AG09319 (cell line): Measurements from ENCODE around the gene HINT2.
A peak's percentile ranks its signal among the peaks of the same experiment; 100 is the strongest.

ENCODE experiments used
- DNase-seq: peaks from one replicate; pipeline ENCODE4 v3.0.0-alpha.2; 2010; ENCODE audit warnings: low read depth; ENCODE audit errors: extremely low read depth
- CTCF ChIP-seq: IDR thresholded peaks from 2 replicates; pipeline ENCODE4 v1.5.1; 2011; ENCODE audit warnings: low read depth, mild to moderate bottlenecking, inconsistent platforms, low read length, moderate library complexity

Gene HINT2

DNA sequence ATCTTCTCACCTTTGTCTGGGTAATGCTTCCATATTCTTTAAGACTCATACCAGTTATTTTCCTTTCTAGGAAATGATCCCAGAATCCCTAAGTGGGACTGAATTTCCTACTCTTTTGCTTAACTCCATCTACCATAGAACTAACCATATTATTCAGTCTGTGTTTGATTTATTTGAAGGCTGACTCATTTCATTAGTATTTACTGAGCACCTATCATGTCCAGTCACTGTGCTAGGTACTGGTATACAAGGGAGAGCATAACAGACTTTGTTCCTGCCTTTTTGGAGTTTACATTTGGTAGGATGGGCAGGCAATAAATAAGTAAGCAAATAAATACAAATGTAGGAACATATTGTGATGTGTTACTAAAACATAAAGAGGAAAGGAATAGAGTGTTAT is 19.1 kb downstream of the HINT2 start:
- TF ChIP-seq CTCF, result no peak
- DNase-seq, result no peak

DNA sequence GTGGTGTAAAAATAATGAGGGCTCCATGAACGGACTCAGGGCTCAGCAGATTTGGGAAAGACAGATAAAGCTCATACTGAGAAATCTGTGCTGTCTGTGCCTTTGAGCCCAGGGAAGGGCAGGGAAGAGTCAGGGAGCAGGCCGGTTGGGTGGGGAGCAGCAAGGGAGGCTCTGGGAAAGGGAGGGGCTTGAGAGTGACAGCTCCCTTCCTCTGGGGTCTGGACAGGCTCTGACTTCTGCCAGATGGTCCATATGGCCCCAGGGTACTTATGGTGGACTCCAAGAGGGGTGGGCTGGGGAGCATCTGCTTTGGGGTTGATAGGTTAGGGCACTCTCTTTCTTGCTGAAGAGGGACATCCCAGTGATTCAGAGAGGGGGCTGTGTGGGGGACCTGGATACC is 21.4 kb downstream of the HINT2 start:
- no peak for TF ChIP-seq CTCF
- DNase-seq, result no peak

DNA sequence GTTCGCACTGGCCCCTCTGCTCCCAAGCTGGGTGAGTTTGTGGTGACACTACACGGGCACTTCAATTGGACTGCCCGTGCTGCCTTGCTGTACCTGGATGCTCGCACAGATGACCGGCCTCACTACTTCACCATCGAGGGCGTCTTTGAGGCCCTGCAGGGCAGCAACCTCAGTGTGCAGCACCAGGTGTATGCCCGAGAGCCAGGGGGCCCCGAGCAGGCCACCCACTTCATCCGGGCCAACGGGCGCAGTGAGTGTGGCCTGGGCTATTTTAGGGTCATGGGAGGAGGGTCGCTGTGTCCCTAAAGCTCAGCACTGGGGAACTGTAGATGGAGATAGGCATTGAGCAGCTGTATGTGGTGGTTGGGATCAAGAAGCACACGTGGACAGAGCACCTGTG is 22.0 kb downstream of the HINT2 start:
- no peak for DNase-seq
- TF ChIP-seq CTCF, result no peak

DNA sequence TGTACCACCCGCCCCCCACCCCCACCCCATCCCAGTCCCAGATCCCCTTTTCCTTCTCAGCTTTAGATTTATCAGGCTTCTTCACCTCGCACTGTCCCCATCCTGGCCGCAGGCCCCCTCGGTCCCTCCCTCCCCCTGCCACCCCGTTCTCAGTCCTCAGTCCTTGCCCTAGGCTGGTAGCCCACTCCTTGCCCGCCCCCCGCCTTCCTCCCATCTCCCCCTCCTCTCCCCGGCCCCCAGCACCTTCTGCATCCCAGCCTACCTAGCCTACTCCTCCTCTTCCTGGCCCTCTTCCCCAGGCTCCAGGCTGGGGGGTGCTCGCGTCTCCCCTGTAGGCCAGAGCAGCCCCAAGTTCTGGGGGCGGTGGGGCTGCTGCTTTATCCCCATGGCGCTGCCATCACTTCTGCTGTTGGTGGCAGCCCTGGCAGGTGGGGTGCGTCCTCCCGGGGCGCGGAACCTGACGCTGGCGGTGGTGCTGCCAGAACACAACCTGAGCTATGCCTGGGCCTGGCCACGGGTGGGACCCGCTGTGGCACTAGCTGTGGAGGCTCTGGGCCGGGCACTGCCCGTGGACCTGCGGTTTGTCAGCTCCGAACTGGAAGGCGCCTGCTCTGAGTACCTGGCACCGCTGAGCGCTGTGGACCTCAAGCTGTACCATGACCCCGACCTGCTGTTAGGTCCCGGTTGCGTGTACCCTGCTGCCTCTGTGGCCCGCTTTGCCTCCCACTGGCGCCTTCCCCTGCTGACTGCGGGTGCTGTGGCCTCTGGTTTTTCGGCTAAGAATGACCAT is 22.6 kb downstream of the HINT2 start:
- no peak for DNase-seq
- no peak for TF ChIP-seq CTCF

- no peak for DNase-seq
- TF ChIP-seq CTCF, result no peak
Measured at GRCh38 chr9:35791297-35791921, 23.4 kb downstream of the HINT2 start, which contains the start of gene NPR2. TSS of gene NPR2 (plus strand) at chr9:35791591. CDS start at chr9:35792409, 818 bp downstream.

DNA sequence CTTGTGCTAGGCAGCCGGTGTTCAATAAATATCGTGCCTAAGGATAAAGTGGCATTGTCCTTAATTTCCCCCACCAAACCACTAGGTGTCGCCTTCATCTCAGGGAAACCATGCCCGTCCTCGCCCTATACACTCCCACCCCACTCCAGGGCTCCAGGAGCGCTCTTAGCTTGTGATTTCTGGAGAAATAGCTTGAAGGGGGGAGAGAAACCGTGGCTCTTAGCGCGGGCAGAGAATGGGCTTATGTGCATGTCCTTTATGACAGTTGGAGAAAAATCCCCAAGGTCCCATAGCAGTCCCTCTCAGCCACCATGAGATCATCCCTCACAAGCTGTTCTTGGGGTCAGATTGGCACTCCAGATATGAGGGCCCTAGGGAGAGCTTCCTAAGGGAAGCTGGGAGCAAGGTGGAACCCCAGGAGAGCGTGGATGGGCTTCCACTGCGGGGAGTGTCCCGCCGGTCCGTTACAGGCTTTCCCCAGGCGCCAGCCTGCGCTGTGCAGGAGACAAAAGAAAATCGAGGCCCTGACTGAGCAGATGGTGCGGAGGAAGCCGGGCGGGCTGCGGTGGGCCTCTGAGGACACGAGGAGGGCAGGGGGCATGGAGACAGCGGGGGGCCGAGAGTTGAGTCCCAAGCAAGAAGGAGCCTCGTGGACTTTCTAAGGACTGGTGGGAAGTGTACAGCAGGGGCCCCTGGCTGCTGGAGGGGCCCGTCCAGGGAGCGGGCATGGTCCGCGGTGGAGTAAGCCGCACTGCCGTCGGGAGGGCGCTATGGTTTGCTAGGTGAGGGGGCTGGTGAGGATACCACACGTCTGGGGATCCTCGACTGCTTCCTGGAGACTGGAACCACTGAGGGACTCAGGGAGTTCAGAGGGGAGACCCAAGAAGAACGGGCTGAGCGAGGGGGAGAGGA is 24.2 kb downstream of the HINT2 start:
- peak; percentile 62 for DNase-seq

More for the DNA sequence above, 24.2 kb downstream of the HINT2 start:
- TF ChIP-seq CTCF, result peak; percentile 86
